MCF 10A (cell line): ENCODE results near the gene PRLR. TPM values are rescaled to one million over a fixed set of nuclear protein-coding genes. Genes with fewer than 3 reads are reported as not detected.

ENCODE experiments used
- BruUV-seq: library from RNA; stranded (reverse); fragments of 400-500 nt; replicated peaks from 2 replicates; lab custom pipeline; 2021; lab: Mats Ljungman, UMichigan
- CTCF ChIA-PET: fragments of 300-600 bp; sonication (Branson Sonifier 250); formaldehyde crosslinking; extraction: SDS; loops from one replicate; lab custom pipeline; 2021; ENCODE audit warnings: antibody characterized with exemption, inconsistent platforms; lab: Yijun Ruan, JAX
- POLR2A ChIA-PET: fragments of 300-600, 350-650 bp; sonication (Branson Sonifier 250); formaldehyde crosslinking; extraction: SDS; loops from one replicate; lab custom pipeline; 2020; ENCODE audit warnings: antibody characterized with exemption, inconsistent platforms; lab: Yijun Ruan, JAX
- DNase-seq: peaks from one replicate; pipeline ENCODE4 v3.0.0-alpha.2; 2018; ENCODE audit not compliant: unreplicated experiment
- H3K27ac Mint-ChIP-seq: one replicate; pipeline ENCODE4 v1.8.0; 2022; ENCODE audit warnings: mild to moderate bottlenecking, low read depth, mixed read lengths; ENCODE audit not compliant: unreplicated experiment
- H3K27me3 Mint-ChIP-seq: one replicate; pipeline ENCODE4 v1.8.0; 2022; ENCODE audit warnings: mixed read lengths; ENCODE audit not compliant: insufficient read depth, unreplicated experiment
- H3K36me3 Mint-ChIP-seq: one replicate; pipeline ENCODE4 v1.8.0; 2022; ENCODE audit warnings: mild to moderate bottlenecking, moderate library complexity, mixed read lengths; ENCODE audit not compliant: insufficient read depth, unreplicated experiment
- H3K4me1 Mint-ChIP-seq: one replicate; pipeline ENCODE4 v1.8.0; 2022; ENCODE audit warnings: mixed read lengths; ENCODE audit not compliant: insufficient read depth, unreplicated experiment
- H3K4me3 Mint-ChIP-seq: one replicate; pipeline ENCODE4 v1.8.0; 2022; ENCODE audit warnings: mild to moderate bottlenecking, moderate library complexity, mixed read lengths; ENCODE audit not compliant: unreplicated experiment
- H3K9me3 Mint-ChIP-seq: one replicate; pipeline ENCODE4 v1.8.0; 2022; ENCODE audit warnings: mixed read lengths; ENCODE audit not compliant: unreplicated experiment
- intact Hi-C: fragments of 100-400 bp; cut with micrococcal nuclease; formaldehyde crosslinking; loops from 2 replicates; pipeline ENCODE4 v1.14.1; 2022
- total RNA-seq: library from RNA; stranded (reverse); gene quantifications from 2 replicates; pipeline ENCODE4 v1.2.3, GENCODE V29; 2022
- TF ChIP-seq, protein P1 (sequence below): fragments of 200-600 bp; IDR thresholded peaks from one replicate; pipeline ENCODE4 v1.8.0; 2022; ENCODE audit warnings: antibody characterized with exemption, mild to moderate bottlenecking; ENCODE audit not compliant: unreplicated experiment

Gene PRLR
- total RNA-seq, 1 experiment from 2014 or later = 0.16 TPM

GRCh38 chr5:35026280-35026840, 203.9 kb downstream of the PRLR start:
- intact Hi-C loops = no loop called here
- H3K9me3 Mint-ChIP-seq = no peaks in the 10 kb centered on the region
- TF ChIP-seq, protein P1, sequence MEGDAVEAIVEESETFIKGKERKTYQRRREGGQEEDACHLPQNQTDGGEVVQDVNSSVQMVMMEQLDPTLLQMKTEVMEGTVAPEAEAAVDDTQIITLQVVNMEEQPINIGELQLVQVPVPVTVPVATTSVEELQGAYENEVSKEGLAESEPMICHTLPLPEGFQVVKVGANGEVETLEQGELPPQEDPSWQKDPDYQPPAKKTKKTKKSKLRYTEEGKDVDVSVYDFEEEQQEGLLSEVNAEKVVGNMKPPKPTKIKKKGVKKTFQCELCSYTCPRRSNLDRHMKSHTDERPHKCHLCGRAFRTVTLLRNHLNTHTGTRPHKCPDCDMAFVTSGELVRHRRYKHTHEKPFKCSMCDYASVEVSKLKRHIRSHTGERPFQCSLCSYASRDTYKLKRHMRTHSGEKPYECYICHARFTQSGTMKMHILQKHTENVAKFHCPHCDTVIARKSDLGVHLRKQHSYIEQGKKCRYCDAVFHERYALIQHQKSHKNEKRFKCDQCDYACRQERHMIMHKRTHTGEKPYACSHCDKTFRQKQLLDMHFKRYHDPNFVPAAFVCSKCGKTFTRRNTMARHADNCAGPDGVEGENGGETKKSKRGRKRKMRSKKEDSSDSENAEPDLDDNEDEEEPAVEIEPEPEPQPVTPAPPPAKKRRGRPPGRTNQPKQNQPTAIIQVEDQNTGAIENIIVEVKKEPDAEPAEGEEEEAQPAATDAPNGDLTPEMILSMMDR = no peak
- peaks cover 10% of the 10 kb centered on the region for H3K27me3 Mint-ChIP-seq
- DNase-seq = no peak
- no TSS peak for BruUV-seq
- peaks cover 6% of the 10 kb centered on the region for H3K4me1 Mint-ChIP-seq
- H3K36me3 Mint-ChIP-seq = no peaks in the 10 kb centered on the region
- ChIA-PET POLR2A (no interaction called here), CTCF (no interaction called here)
- H3K4me3 Mint-ChIP-seq = no peak overlapping the region
- no peak overlapping the region for H3K27ac Mint-ChIP-seq

GRCh38 chr5:35024911-35025510, 205.3 kb downstream of the PRLR start:
- ChIA-PET POLR2A (no interaction called here), CTCF (no interaction called here)
- no peak for DNase-seq
- H3K27me3 Mint-ChIP-seq = peaks cover 10% of the 10 kb centered on the region
- BruUV-seq = no TSS peak
- intact Hi-C loops = no loop called here
- no peaks in the 10 kb centered on the region for H3K9me3 Mint-ChIP-seq
- no peak overlapping the region for H3K4me3 Mint-ChIP-seq
- H3K27ac Mint-ChIP-seq = no peak overlapping the region
- TF ChIP-seq, protein P1 = no peak
- H3K4me1 Mint-ChIP-seq = peaks cover 6% of the 10 kb centered on the region
- no peaks in the 10 kb centered on the region for H3K36me3 Mint-ChIP-seq

DNA sequence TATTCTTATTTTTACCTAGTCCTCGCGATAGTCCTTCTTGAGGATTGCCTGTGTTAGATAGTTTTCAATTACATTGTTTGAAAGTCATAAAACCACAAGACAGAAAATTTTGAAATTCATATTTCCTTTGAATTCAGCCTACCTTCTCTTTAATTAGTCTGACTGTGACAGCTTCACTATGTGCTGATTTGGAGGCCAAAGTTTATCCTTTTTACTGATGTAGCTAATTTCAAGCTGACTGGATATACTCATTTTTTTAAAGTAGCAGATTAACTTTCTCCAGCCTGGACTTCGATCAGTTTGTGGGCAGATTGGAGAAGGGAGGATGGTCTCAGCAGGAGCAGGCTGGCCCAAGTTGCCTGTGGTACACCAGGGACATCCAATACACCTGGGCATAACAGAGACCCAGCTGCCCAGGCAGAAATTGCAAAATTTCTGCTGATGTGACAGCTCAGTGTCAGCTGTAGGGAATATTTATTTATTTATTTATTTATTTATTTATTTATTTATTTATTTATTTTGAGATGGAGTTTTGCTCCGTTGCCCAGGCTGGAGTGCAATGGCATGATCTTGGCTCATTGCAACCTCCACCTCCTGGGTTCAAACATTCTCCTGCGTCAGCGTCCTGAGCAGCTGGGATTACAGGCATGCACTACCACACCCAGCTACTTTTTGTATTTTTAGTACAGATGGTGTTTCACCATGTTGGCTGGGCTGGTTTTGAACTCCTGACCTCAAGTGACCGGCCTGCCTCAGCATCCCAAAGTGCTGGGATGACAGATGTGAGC, 206.7 kb downstream of the PRLR start:
- intact Hi-C loops = no loop called here
- no peak for DNase-seq
- TF ChIP-seq, protein P1 = no peak
- Mint-ChIP-seq H3K27me3 (peaks cover 10% of the 10 kb centered on the region), H3K4me1 (no peaks in the 10 kb centered on the region), H3K9me3 (no peaks in the 10 kb centered on the region), H3K4me3 (no peak overlapping the region), H3K27ac (no peak overlapping the region), H3K36me3 (no peaks in the 10 kb centered on the region)
- ChIA-PET CTCF (interaction anchor here (0.6 to 1.5 kb wide), 4 partner anchors 11 to 205 kb away, joined by 3 to 4 read pairs (median 4); no protein-coding TSS in a partner anchor), POLR2A (no interaction called here)
- BruUV-seq = no TSS peak
